Measurements from ENCODE around the gene S100Z.

S100Z gene

GRCh38 chr5:76960004-76960625, 110.3 kb downstream of the S100Z start:
- ATAC-seq (replicated peaks) (peak; percentile 60 to 61), DNase-seq (no peak)
- H3K27ac Mint-ChIP-seq: no peak overlapping the region
- no peaks in the 10 kb centered on the region for H3K9me3 Mint-ChIP-seq
- peaks cover under 1 to 18% of the 10 kb centered on the region in 2 donors for H3K27me3 Mint-ChIP-seq
- no peaks in the 10 kb centered on the region for H3K36me3 Mint-ChIP-seq
- peaks cover 3 to 5% of the 10 kb centered on the region in 2 donors for H3K4me1 Mint-ChIP-seq
- H3K4me3 Mint-ChIP-seq: no peak overlapping the region

DNA sequence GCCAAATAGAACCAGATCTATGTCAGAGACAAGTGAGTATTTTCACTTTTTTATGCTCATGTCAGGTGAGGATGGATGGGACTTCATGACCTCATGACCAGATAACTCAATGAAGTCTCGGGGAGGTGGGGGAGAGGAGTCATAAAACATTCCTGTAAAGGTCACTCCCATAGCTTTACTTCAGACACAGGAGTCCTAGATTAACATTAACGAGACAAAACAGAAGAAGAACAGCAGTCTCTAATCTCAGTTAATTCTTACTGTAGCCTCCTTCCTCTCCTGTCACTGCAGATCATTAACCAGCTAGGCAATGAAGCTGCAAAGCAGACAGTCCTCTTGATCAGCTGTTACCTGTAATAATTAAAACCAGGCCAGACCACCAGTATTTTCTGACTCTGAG, 114.2 kb downstream of the S100Z start:
- no peak for DNase-seq
- H3K27ac Mint-ChIP-seq: no peak overlapping the region
- H3K4me3 Mint-ChIP-seq: no peak overlapping the region
- no peaks in the 10 kb centered on the region for H3K36me3 Mint-ChIP-seq
- ATAC-seq (replicated peaks): no peak
- H3K9me3 Mint-ChIP-seq: no peaks in the 10 kb centered on the region
- H3K4me1 Mint-ChIP-seq: peaks cover 3 to 5% of the 10 kb centered on the region in 2 donors
- H3K27me3 Mint-ChIP-seq: peaks cover 0 to 11% of the 10 kb centered on the region in 2 donors
